Endothelial cell of umbilical vein (primary cell): ENCODE data around the gene TMEM213. TPM values are rescaled to one million over a fixed set of nuclear protein-coding genes. Genes with fewer than 3 reads are reported as not detected.

Source experiments
- BruUV-seq: library from RNA; stranded (reverse); fragments of 400-500 nt; replicated peaks from 2 replicates; lab custom pipeline; 2021; lab: Mats Ljungman, UMichigan
- CTCF ChIA-PET: fragments of 300-600, 350-600 bp; sonication (Branson Sonifier 250); formaldehyde crosslinking; loops from one replicate; lab custom pipeline; 2021; ENCODE audit warnings: antibody characterized with exemption, inconsistent platforms; lab: Charles Lee
- POLR2A ChIA-PET: fragments of 300-600, 350-600 bp; sonication (Branson Sonifier 250); formaldehyde crosslinking; loops from one replicate; lab custom pipeline; 2021; ENCODE audit warnings: antibody characterized with exemption, inconsistent platforms; lab: Charles Lee
- DNase-seq: peaks from one replicate; pipeline ENCODE4 v3.0.0-alpha.2; 2011; ENCODE audit warnings: low read depth, low spot score
- FAIRE-seq: peaks from 2 replicates; lab custom pipeline; 2011; peaks lifted over from hg19 to GRCh38; lab: Jason Lieb, UNC
- H2AFZ ChIP-seq: 2 replicates; pipeline ENCODE4 v1.6.0; 2012; ENCODE audit warnings: low read depth, low read length, control low read depth, inconsistent platforms
- H3K27ac ChIP-seq: 2 replicates; pipeline ENCODE4 v1.5.1; 2011; ENCODE audit warnings: low read depth, mild to moderate bottlenecking, control low read depth, low read length, moderate library complexity; ENCODE audit not compliant: insufficient read depth
- H3K27me3 ChIP-seq, 2 experiments: 2 replicates each; pipeline versions ENCODE4 v1.6.0 to v1.6.1; 2011; ENCODE audit warnings: low read length in 2 of 2, mixed read lengths in 1 of 2; ENCODE audit not compliant: control insufficient read depth in 2 of 2, insufficient read depth in 2 of 2
- H3K36me3 ChIP-seq, 2 experiments: 2 replicates in 1 of 2; 3 replicates in 1 of 2; pipeline ENCODE4 v1.5.1; 2011; ENCODE audit warnings: low read length in 2 of 2, mild to moderate bottlenecking in 1 of 2, moderate library complexity in 1 of 2; ENCODE audit not compliant: control insufficient read depth in 2 of 2, insufficient read depth in 2 of 2; ENCODE audit errors: extremely low read depth in 1 of 2
- H3K4me1 ChIP-seq: 3 replicates; pipeline ENCODE4 v1.5.1; 2011; ENCODE audit warnings: mild to moderate bottlenecking, low read length; ENCODE audit not compliant: control insufficient read depth, insufficient read depth; ENCODE audit errors: extremely low read depth
- H3K4me2 ChIP-seq: 2 replicates; pipeline ENCODE4 v1.6.1; 2011; ENCODE audit warnings: low read length, control low read depth, mixed read lengths; ENCODE audit not compliant: insufficient read depth
- H3K4me3 ChIP-seq, 3 experiments: fragments of 200-600 bp in 1 of 3; sonication (generic), shearing (Covaris generic) in 1 of 3; replicated peaks in 1 of 3; 2 replicates each; pipeline ENCODE4 v1.5.1; 2011 to 2016; ENCODE audit warnings: control low read depth in 3 of 3, low read length in 3 of 3, mild to moderate bottlenecking in 2 of 3, inconsistent platforms in 1 of 3, low read depth in 1 of 3, moderate library complexity in 1 of 3; ENCODE audit not compliant: insufficient read depth in 1 of 3
- H3K79me2 ChIP-seq: 2 replicates; pipeline ENCODE4 v1.6.0; 2012; ENCODE audit warnings: low read length, inconsistent platforms; ENCODE audit not compliant: control insufficient read depth, insufficient read depth
- H3K9ac ChIP-seq: replicated peaks from 2 replicates; pipeline ENCODE3; 2011; ENCODE audit warnings: low read length, control low read depth; ENCODE audit not compliant: insufficient read depth; ENCODE audit errors: extremely low read depth
- H3K9me1 ChIP-seq: replicated peaks from 3 replicates; pipeline ENCODE4 v1.6.0; 2011; ENCODE audit warnings: mild to moderate bottlenecking, low read length; ENCODE audit not compliant: control insufficient read depth, insufficient read depth; ENCODE audit errors: extremely low read depth
- H3K9me3 ChIP-seq: replicated peaks from 2 replicates; pipeline ENCODE4 v1.5.1; 2012; ENCODE audit warnings: low read length, inconsistent platforms; ENCODE audit not compliant: control insufficient read depth, insufficient read depth
- H4K20me1 ChIP-seq: replicated peaks from 2 replicates; pipeline ENCODE3; 2011; ENCODE audit warnings: mild to moderate bottlenecking, low read length; ENCODE audit not compliant: control insufficient read depth, insufficient read depth; ENCODE audit errors: extremely low read depth
- EZH2 ChIP-seq: IDR thresholded peaks from 2 replicates; pipeline ENCODE4 v1.6.1; 2012; ENCODE audit warnings: borderline replicate concordance, low read depth, mild to moderate bottlenecking, moderate library complexity, low read length, inconsistent platforms; ENCODE audit not compliant: severe bottlenecking
- FOS ChIP-seq: IDR thresholded peaks from 2 replicates; pipeline ENCODE4 v1.6.1; 2011; ENCODE audit warnings: mild to moderate bottlenecking, low read length, moderate library complexity, borderline replicate concordance; ENCODE audit not compliant: insufficient read depth
- GATA2 ChIP-seq: IDR thresholded peaks from 2 replicates; pipeline ENCODE4 v1.7.0; 2011; ENCODE audit warnings: low read depth, mild to moderate bottlenecking, moderate library complexity, mixed read lengths, low read length; ENCODE audit not compliant: insufficient read length, insufficient read depth
- JUN ChIP-seq: IDR thresholded peaks from 2 replicates; pipeline ENCODE4 v1.6.1; 2011; ENCODE audit warnings: borderline replicate concordance, low read depth; ENCODE audit not compliant: insufficient read length, insufficient read depth
- MAX ChIP-seq: IDR thresholded peaks from 2 replicates; pipeline ENCODE4 v1.6.1; 2011; ENCODE audit not compliant: insufficient read depth, insufficient read length
- MYC ChIP-seq: IDR thresholded peaks from one replicate; pipeline ENCODE4 v1.6.1; 2011; ENCODE audit warnings: mild to moderate bottlenecking, low read depth, low read length
- POLR2A ChIP-seq: IDR thresholded peaks from 2 replicates; pipeline ENCODE4 v1.6.1; 2012; ENCODE audit warnings: low read depth, mild to moderate bottlenecking, control low read depth, low read length
- POLR2AphosphoS5 ChIP-seq: IDR thresholded peaks from 2 replicates; pipeline ENCODE4 v1.6.1; 2012; ENCODE audit warnings: low read depth, mild to moderate bottlenecking, control low read depth, low read length, moderate library complexity; ENCODE audit not compliant: insufficient read depth
- dilution Hi-C: fragments of 300-500 bp; cut with MboI; formaldehyde crosslinking; loops from one replicate; pipeline ENCODE4 v1.15.0; 2019; ENCODE audit warnings: low sequenced_read_pairs; ENCODE audit not compliant: extremely low pct_ligation_motif_present
- intact Hi-C: fragments of 100-400 bp; cut with micrococcal nuclease; formaldehyde crosslinking; loops from one replicate; pipeline ENCODE4 v1.10.0; 2022
- polyA plus RNA-seq, 4 experiments: library from polyadenylated mRNA; depleted of rRNA in 3 of 4; stranded (reverse) in 3 of 4; unstranded in 1 of 4; fragments of >200 nt; gene quantifications; 2 replicates each; pipeline versions ENCODE4 v1.2.1 to v1.2.3, GENCODE V29; 2011 to 2012; ENCODE audit warnings: missing spikeins in 1 of 4
- total RNA-seq: library from RNA; stranded (reverse); gene quantifications from 2 replicates; pipeline ENCODE4 v1.2.3, GENCODE V29; 2021

The TMEM213 gene
- total and polyA plus RNA-seq, 2 donors (not counting 3 experiments of a cell fraction or from before 2014, with no cell fraction given), result not detected

- POLR2A ChIA-PET, result no interaction called here
- Histone ChIP-seq H3K36me3 (peaks cover 0 to 4% of the 10 kb centered on the region in 2 experiments), H3K27ac (no peak overlapping the region), H3K9me3 (no peaks in the 10 kb centered on the region), H4K20me1 (no peaks in the 10 kb centered on the region), H3K27me3 (no peaks in the 10 kb centered on the region), H3K9ac (no peak overlapping the region), H3K4me2 (no peak overlapping the region), H3K4me3 (no peak overlapping the region), H3K79me2 (no peaks in the 10 kb centered on the region), H3K9me1 (no peaks in the 10 kb centered on the region), H3K4me1 (no peaks in the 10 kb centered on the region), H2AFZ (no peak overlapping the region)
- no peak for TF ChIP-seq MYC
- TF ChIP-seq GATA2, result no peak
- no peak for TF ChIP-seq POLR2A
- no peak for TF ChIP-seq POLR2AphosphoS5
- no peak for TF ChIP-seq FOS
- TF ChIP-seq MAX, result no peak
- TF ChIP-seq EZH2, result no peak
- TF ChIP-seq JUN, result no peak
- CTCF ChIA-PET, result no interaction called here
- dilution Hi-C loops (no loop called here), intact Hi-C loops (no loop called here)
- FAIRE-seq (no peak), DNase-seq (no peak)
- BruUV-seq, result no TSS peak
Observed at GRCh38 chr7:138881579-138882188, 83.9 kb downstream of the TMEM213 start.

- Histone ChIP-seq H3K4me1 (no peaks in the 10 kb centered on the region), H3K36me3 (peaks cover 0 to 4% of the 10 kb centered on the region in 2 experiments), H3K9me3 (no peaks in the 10 kb centered on the region), H3K4me2 (no peak overlapping the region), H3K4me3 (no peak overlapping the region), H3K79me2 (no peaks in the 10 kb centered on the region), H4K20me1 (no peaks in the 10 kb centered on the region), H3K27ac (no peak overlapping the region), H2AFZ (no peak overlapping the region), H3K9me1 (no peaks in the 10 kb centered on the region), H3K9ac (no peak overlapping the region), H3K27me3 (no peaks in the 10 kb centered on the region)
- FAIRE-seq (no peak), DNase-seq (no peak)
- no TSS peak for BruUV-seq
- ChIA-PET POLR2A (no interaction called here), CTCF (no interaction called here)
- intact Hi-C loops (no loop called here), dilution Hi-C loops (no loop called here)
- TF ChIP-seq FOS (no peak), JUN (no peak), POLR2AphosphoS5 (no peak)
Observed at GRCh38 chr7:138882249-138882648, 84.5 kb downstream of the TMEM213 start.
